GM19455 (cell line): ENCODE measurements around the gene RFWD3.

Source experiments
- ATAC-seq: cut with Tn5 transposase; IDR thresholded peaks from one replicate; pipeline ENCODE4 v1.9.1; 2021; ENCODE audit not compliant: unreplicated experiment

Gene RFWD3

DNA sequence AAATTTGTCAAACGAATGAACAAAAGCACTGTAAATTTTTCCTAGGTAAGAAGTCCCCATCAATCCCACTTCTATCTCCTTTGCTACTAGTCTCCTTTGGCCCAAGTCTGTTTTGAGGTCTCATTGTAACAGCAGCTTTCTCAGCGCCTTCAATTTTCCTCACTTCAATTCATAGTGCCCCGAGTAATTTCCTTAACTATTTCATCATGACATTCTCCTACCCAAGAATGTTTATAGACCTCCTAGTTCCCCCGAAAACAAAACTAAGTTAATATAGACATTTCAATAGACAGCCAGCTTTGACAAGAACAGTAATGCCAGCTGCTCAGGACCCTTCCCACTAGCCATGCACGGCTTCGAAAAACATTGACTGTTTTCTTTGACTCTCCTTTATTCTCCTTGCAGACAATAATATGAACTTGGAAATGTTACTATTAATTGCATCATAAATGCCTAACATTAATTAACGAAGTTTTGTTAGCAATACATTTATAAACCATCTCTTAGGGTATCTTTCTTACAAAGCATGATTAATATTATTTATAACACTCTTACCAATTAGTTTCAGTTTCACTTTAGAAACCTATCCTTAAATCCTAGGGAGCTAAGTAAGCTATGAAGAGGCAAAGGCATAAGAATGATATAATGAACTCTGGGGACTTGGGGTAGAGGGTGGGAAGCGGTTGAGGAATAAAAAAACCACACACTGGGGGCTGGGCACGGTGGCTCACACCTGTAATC, 82.6 kb downstream of the RFWD3 start:
- ATAC-seq = no peak

GRCh38 chr16:74582970-74583369, 83.7 kb downstream of the RFWD3 start:
- no peak for ATAC-seq

GRCh38 chr16:74580833-74581232, 85.8 kb downstream of the RFWD3 start:
- ATAC-seq = no peak

- no peak for ATAC-seq
Measured at GRCh38 chr16:74578838-74579237, 87.8 kb downstream of the RFWD3 start.

DNA sequence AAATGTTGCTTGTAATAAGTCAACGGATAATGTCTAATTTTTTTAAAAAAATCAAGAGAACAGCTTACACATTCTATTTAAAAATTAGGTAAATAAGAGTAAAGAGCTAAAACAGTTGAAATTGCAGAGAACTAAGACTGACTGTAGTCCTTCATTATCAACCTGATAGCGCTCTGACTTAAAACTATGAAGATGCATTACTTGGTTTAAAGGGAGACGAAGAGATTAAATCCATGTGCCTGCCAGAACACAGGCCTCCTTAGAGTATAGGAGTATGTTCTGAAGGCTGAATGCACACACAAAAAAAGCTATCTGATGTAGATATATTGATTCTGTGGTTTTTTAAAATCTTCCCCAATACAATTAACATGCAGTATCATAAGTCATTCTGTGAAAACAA, 88.2 kb downstream of the RFWD3 start:
- no peak for ATAC-seq

DNA sequence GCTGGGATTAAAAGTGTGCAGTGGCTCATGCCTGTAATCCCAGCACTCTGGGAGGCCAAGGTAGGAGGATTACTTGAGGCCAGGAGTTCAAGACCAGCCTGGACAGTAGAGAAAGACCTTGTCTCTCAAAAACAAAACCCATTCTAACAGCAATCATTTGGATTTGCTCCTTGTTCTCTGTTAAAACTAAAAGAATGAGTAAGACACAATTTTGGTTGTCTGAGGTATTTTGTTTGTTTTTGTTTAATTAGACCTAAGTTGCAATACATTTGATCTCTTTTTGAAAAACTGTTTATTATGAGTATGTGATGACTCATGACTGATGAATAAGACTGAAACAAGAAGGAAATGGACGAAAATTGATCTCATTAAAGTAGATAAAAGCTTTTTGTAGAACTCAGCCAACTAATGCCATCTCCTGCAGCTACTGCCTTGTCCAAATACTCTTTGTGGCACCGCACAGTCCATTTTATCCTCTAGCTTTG, 88.8 kb downstream of the RFWD3 start:
- ATAC-seq = no peak

GRCh38 chr16:74575807-74576643, 90.7 kb downstream of the RFWD3 start:
- no peak for ATAC-seq

DNA sequence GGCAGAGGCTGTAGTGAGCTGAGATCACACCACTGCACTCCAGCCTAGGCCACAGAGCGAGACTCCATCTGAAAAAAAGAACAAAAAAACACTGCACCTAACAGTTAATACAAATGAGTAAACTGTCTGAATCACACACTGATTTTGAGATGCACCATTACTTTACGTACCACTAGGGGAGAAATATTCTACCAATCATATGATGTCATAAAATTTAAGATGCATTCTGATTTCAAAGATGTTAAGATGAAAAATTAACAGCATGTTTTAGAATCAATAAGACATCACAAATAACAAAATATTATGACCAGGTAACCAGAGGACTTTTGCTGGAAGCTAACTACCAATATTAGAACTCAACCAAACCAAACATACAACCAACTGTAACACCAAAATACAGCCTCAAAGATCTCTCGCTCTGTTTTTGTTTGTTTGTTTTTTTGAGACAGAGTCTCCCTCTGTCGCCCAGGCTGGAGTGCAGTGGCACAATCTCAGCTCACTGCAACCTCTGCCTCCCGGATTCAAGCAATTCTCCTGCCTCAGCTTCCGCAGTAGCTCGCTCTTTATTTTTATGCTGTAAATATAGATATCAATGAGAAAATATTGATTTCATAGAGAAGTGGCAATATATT, 91.4 kb downstream of the RFWD3 start:
- no peak for ATAC-seq

DNA sequence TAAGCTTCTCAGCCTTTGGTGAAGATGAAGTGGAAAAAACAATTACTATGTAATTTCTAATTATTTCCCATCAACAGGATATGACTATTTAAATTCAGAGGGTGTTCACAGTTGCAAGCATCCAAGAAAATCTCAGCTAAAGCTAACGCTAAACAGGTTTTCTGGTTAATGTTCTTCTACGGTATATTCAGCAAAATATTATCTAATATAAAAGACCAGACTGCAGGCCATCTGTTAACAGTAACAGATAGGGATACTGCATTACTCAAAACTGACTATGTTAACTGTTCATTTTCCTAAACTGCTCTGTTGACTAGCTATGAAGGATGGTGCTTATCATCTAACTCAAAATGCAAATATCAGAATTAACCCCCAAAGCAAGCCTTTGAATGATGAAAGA, 92.5 kb downstream of the RFWD3 start:
- no peak for ATAC-seq

- no peak for ATAC-seq
Measured at GRCh38 chr16:74573622-74574021, 93.1 kb downstream of the RFWD3 start.
